Activated CD4-positive, alpha-beta T cell treated with anti-CD3 and anti-CD28 coated beads for 36 hours (primary cell): Measurements from ENCODE around the gene PRR36. TPM values are rescaled to one million over a fixed set of nuclear protein-coding genes. Genes with fewer than 3 reads are reported as not detected.

Experiments
- ATAC-seq: fragments of 200-7000 bp; cut with Tn5 transposase; one replicate; pipeline ENCODE4 v1.10.0; 2021; ENCODE audit warnings: mild to moderate bottlenecking, moderate library complexity
- CTCF ChIA-PET: fragments of 350-600 bp; sonication (Branson Sonifier 250); formaldehyde crosslinking; loops from one replicate; lab custom pipeline; 2021; ENCODE audit warnings: antibody characterized with exemption; lab: Charles Lee
- POLR2A ChIA-PET: fragments of 350-600 bp; sonication (Branson Sonifier 250); formaldehyde crosslinking; loops from one replicate; lab custom pipeline; 2021; ENCODE audit warnings: antibody characterized with exemption, inconsistent platforms; lab: Charles Lee
- DNase-seq: peaks from one replicate; pipeline ENCODE4 v3.0.0-alpha.2; 2020
- H3K27ac Mint-ChIP-seq: one replicate; pipeline ENCODE4 v1.8.0; 2021; ENCODE audit warnings: mixed read lengths
- H3K27me3 Mint-ChIP-seq: one replicate; pipeline ENCODE4 v1.8.0; 2021; ENCODE audit warnings: mixed read lengths
- H3K36me3 Mint-ChIP-seq: one replicate; pipeline ENCODE4 v1.8.0; 2021; ENCODE audit warnings: low read depth, mixed read lengths
- H3K4me1 Mint-ChIP-seq: one replicate; pipeline ENCODE4 v1.8.0; 2021; ENCODE audit warnings: mixed read lengths
- H3K4me3 Mint-ChIP-seq: one replicate; pipeline ENCODE4 v1.8.0; 2021; ENCODE audit warnings: mild to moderate bottlenecking, moderate library complexity, mixed read lengths
- H3K9me3 Mint-ChIP-seq: one replicate; pipeline ENCODE4 v1.8.0; 2021; ENCODE audit warnings: low read depth, mixed read lengths
- intact Hi-C, 2 experiments: fragments of 100-400 bp; cut with DNase I in 1 of 2; cut with micrococcal nuclease in 1 of 2; formaldehyde crosslinking; loops; one replicate each; pipeline versions ENCODE4 v1.14.2 to v1.15.1; 2022 to 2024; cut with DNase I, micrococcal nuclease
- total RNA-seq, 2 experiments: library from RNA; stranded (reverse); gene quantifications; one replicate each; pipeline ENCODE4 v1.2.3, GENCODE V29; 2021

Gene PRR36
- total RNA-seq, 2 experiments from 2014 or later: 0.09 to 0.14 TPM

GRCh38 chr19:7912697-7913564 lies 38.7 kb upstream of the PRR36 start:
- Mint-ChIP-seq H3K36me3 (peaks cover 14% of the 10 kb centered on the region), H3K9me3 (no peaks in the 10 kb centered on the region), H3K27ac (no peak overlapping the region), H3K4me3 (no peak overlapping the region), H3K4me1 (peaks cover 14% of the 10 kb centered on the region), H3K27me3 (peaks cover 12% of the 10 kb centered on the region)
- POLR2A ChIA-PET: no interaction called here
- DNase-seq (no peak), ATAC-seq (no peak)
- intact Hi-C loops: no loop called here
- CTCF ChIA-PET: interaction anchor here (0.6 kb wide), 1 partner anchor 12 kb away, joined by 3 read pairs; no protein-coding TSS in a partner anchor

GRCh38 chr19:7912144-7912696 lies 38.0 kb upstream of the PRR36 start:
- H3K9me3 Mint-ChIP-seq: no peaks in the 10 kb centered on the region
- H3K4me1 Mint-ChIP-seq: peaks cover 11% of the 10 kb centered on the region
- intact Hi-C loops: no loop called here
- POLR2A ChIA-PET: no interaction called here
- DNase-seq (no peak), ATAC-seq (no peak)
- peaks cover 16% of the 10 kb centered on the region for H3K36me3 Mint-ChIP-seq
- CTCF ChIA-PET: interaction anchor here (0.6 kb wide), 1 partner anchor 11 kb away, joined by 3 read pairs; no protein-coding TSS in a partner anchor
- peaks cover 10% of the 10 kb centered on the region for H3K27me3 Mint-ChIP-seq
- no peak overlapping the region for H3K27ac Mint-ChIP-seq
- no peak overlapping the region for H3K4me3 Mint-ChIP-seq

GRCh38 chr19:7911508-7912143 lies 37.4 kb upstream of the PRR36 start:
- no peaks in the 10 kb centered on the region for H3K9me3 Mint-ChIP-seq

GRCh38 chr19:7910321-7911161 lies 36.4 kb upstream of the PRR36 start:
- Mint-ChIP-seq H3K9me3 (no peaks in the 10 kb centered on the region), H3K27me3 (peaks cover 7% of the 10 kb centered on the region), H3K36me3 (peaks cover 24% of the 10 kb centered on the region), H3K4me3 (no peak overlapping the region), H3K27ac (no peak overlapping the region), H3K4me1 (peaks cover 10% of the 10 kb centered on the region)
- DNase-seq (no peak), ATAC-seq (no peak)
- POLR2A ChIA-PET: no interaction called here
- CTCF ChIA-PET: no interaction called here
- intact Hi-C loops: no loop called here

More at GRCh38 chr19:7911508-7912143, 37.4 kb upstream of the PRR36 start:
- Mint-ChIP-seq H3K36me3 (peaks cover 17% of the 10 kb centered on the region), H3K27ac (no peak overlapping the region), H3K27me3 (peaks cover 8% of the 10 kb centered on the region), H3K4me3 (no peak overlapping the region), H3K4me1 (peaks cover 7% of the 10 kb centered on the region)
- CTCF ChIA-PET: no interaction called here
- ATAC-seq (no peak), DNase-seq (no peak)
- POLR2A ChIA-PET: no interaction called here
- intact Hi-C loops: no loop called here

- no peak for DNase-seq
- H3K27me3 Mint-ChIP-seq: no peaks in the 10 kb centered on the region
- intact Hi-C loops: no loop called here
- peaks cover 30% of the 10 kb centered on the region for H3K36me3 Mint-ChIP-seq
- ChIA-PET CTCF (no interaction called here), POLR2A (no interaction called here)
- H3K4me3 Mint-ChIP-seq: no peak overlapping the region
- H3K27ac Mint-ChIP-seq: no peak overlapping the region
- no peak for ATAC-seq
- H3K4me1 Mint-ChIP-seq: peaks cover 16% of the 10 kb centered on the region
- H3K9me3 Mint-ChIP-seq: no peaks in the 10 kb centered on the region
Observed at GRCh38 chr19:7909471-7910067, 35.4 kb upstream of the PRR36 start.

- Mint-ChIP-seq H3K27ac (no peak overlapping the region), H3K36me3 (peaks cover 30% of the 10 kb centered on the region), H3K9me3 (no peaks in the 10 kb centered on the region), H3K4me1 (peaks cover 18% of the 10 kb centered on the region), H3K4me3 (no peak overlapping the region), H3K27me3 (no peaks in the 10 kb centered on the region)
- DNase-seq: no peak
- ChIA-PET CTCF (interaction anchor here (0.9 kb wide), 1 partner anchor 20 kb away, joined by 3 read pairs; no protein-coding TSS in a partner anchor), POLR2A (no interaction called here)
- intact Hi-C loops: no loop called here
- ATAC-seq: no peak
Observed at GRCh38 chr19:7908742-7909461, 34.7 kb upstream of the PRR36 start.

GRCh38 chr19:7908078-7908699 lies 34.0 kb upstream of the PRR36 start:
- no peak overlapping the region for H3K27ac Mint-ChIP-seq
- H3K4me3 Mint-ChIP-seq: no peak overlapping the region
- ChIA-PET CTCF (interaction anchor here (0.9 kb wide), 1 partner anchor 21 kb away, joined by 3 read pairs; no protein-coding TSS in a partner anchor), POLR2A (no interaction called here)
- H3K9me3 Mint-ChIP-seq: no peaks in the 10 kb centered on the region
- no peaks in the 10 kb centered on the region for H3K27me3 Mint-ChIP-seq
- ATAC-seq (no peak), DNase-seq (no peak)
- intact Hi-C loops: no loop called here
- H3K36me3 Mint-ChIP-seq: peaks cover 32% of the 10 kb centered on the region
- peaks cover 18% of the 10 kb centered on the region for H3K4me1 Mint-ChIP-seq

GRCh38 chr19:7907544-7907943 lies 33.4 kb upstream of the PRR36 start:
- CTCF ChIA-PET: interaction anchor here (0.9 kb wide), 1 partner anchor 21 kb away, joined by 3 read pairs; no protein-coding TSS in a partner anchor

GRCh38 chr19:7907122-7907521 lies 32.9 kb upstream of the PRR36 start:
- Mint-ChIP-seq H3K27me3 (no peaks in the 10 kb centered on the region), H3K4me1 (peaks cover 22% of the 10 kb centered on the region)

More at GRCh38 chr19:7907544-7907943, 33.4 kb upstream of the PRR36 start:
- no peak overlapping the region for H3K4me3 Mint-ChIP-seq
- H3K9me3 Mint-ChIP-seq: no peaks in the 10 kb centered on the region
- DNase-seq (no peak), ATAC-seq (no peak)
- H3K27me3 Mint-ChIP-seq: no peaks in the 10 kb centered on the region
- POLR2A ChIA-PET: no interaction called here
- peaks cover 20% of the 10 kb centered on the region for H3K4me1 Mint-ChIP-seq
- peaks cover 29% of the 10 kb centered on the region for H3K36me3 Mint-ChIP-seq
- H3K27ac Mint-ChIP-seq: no peak overlapping the region
- intact Hi-C loops: no loop called here

GRCh38 chr19:7905859-7906258 lies 31.7 kb upstream of the PRR36 start:
- ATAC-seq (no peak), DNase-seq (no peak)
- no peak overlapping the region for H3K27ac Mint-ChIP-seq
- no peaks in the 10 kb centered on the region for H3K27me3 Mint-ChIP-seq
- H3K9me3 Mint-ChIP-seq: no peaks in the 10 kb centered on the region
- CTCF ChIA-PET: no interaction called here
- H3K4me1 Mint-ChIP-seq: peaks cover 22% of the 10 kb centered on the region
- intact Hi-C loops: no loop called here
- POLR2A ChIA-PET: no interaction called here
- H3K4me3 Mint-ChIP-seq: peak overlapping the region; percentile 85
- peaks cover 22% of the 10 kb centered on the region for H3K36me3 Mint-ChIP-seq

More at GRCh38 chr19:7907122-7907521, 32.9 kb upstream of the PRR36 start:
- no peak for ATAC-seq
- ChIA-PET CTCF (no interaction called here), POLR2A (no interaction called here)
- Mint-ChIP-seq H3K9me3 (no peaks in the 10 kb centered on the region), H3K36me3 (peaks cover 28% of the 10 kb centered on the region), H3K4me3 (no peak overlapping the region), H3K27ac (no peak overlapping the region)
- DNase-seq: no peak
- intact Hi-C loops: no loop called here
